Measurements from ENCODE around the gene PITPNM1. TPM values are rescaled to one million over a fixed set of nuclear protein-coding genes. Genes with fewer than 3 reads are reported as not detected.
A peak's percentile ranks its signal among the peaks of the same experiment; 100 is the strongest.
"Not testable (repeated sequence)": the region's sequence is repeated elsewhere in the genome, so short reads cannot be mapped to it uniquely, and the experiment has no call there.

PITPNM1 gene
- total and polyA plus RNA-seq, 2 experiments from 2014 or later, result 10.8 to 30.7 TPM

- no peak for DNase-seq
- no peaks in the 10 kb centered on the region for H3K9me2 ChIP-seq (ENCODE audit: insufficient read depth)
- no peaks in the 10 kb centered on the region for H3K9me3 ChIP-seq (ENCODE audit: low read depth)
- no peak overlapping the region for H2AFZ ChIP-seq
- H3K27me3 ChIP-seq (replicated peaks; ENCODE audit: insufficient read depth), result no peaks in the 10 kb centered on the region
- H4K20me1 ChIP-seq (ENCODE audit: insufficient read depth), result no peaks in the 10 kb centered on the region
- 90 to 93% methylated on average over 5 of the region's 5 CpGs for WGBS, 2 experiments (ENCODE audit: low coverage in 1 of 2, low lambda C conversion rate in 2 of 2, missing lambda C conversion rate in 2 of 2)
- no peak overlapping the region for H3K9ac ChIP-seq
- H3K36me3 ChIP-seq (ENCODE audit: low read depth), result no peaks in the 10 kb centered on the region
- no peak overlapping the region for H3K4me3 ChIP-seq
- H3K4me1 ChIP-seq (ENCODE audit: insufficient read depth), result peaks cover 4% of the 10 kb centered on the region; the same call in 1 of the 2 replicates
- no peaks in the 10 kb centered on the region for H3F3A ChIP-seq (ENCODE audit: insufficient read depth)
- H3K4me2 ChIP-seq (ENCODE audit: unreplicated experiment), result no peak overlapping the region
- H3K27ac ChIP-seq, result no peak overlapping the region
- H3K79me2 ChIP-seq (ENCODE audit: insufficient read depth), result peaks cover 23% of the 10 kb centered on the region; the same call in 1 of the 2 replicates
- TF ChIP-seq EZH2 (IDR thresholded peaks at IDR 0.05; ENCODE audit: insufficient read depth, poor library complexity, severe bottlenecking), result no peak
- no peak for TF ChIP-seq EZH2phosphoT487 (IDR thresholded peaks at IDR 0.05; ENCODE audit: insufficient read depth, low read depth)
- in situ Hi-C loops (cut with MboI), result no loop called here
Measured at GRCh38 chr11:67466367-67466766, 38.8 kb downstream of the PITPNM1 start.

GRCh38 chr11:67465530-67465929 lies 39.6 kb downstream of the PITPNM1 start:
- H3K9me2 ChIP-seq (ENCODE audit: insufficient read depth); in situ Hi-C loops (cut with MboI); H3K9ac ChIP-seq; H3K36me3 ChIP-seq (ENCODE audit: low read depth); H3K4me3 ChIP-seq; H3K4me1 ChIP-seq (ENCODE audit: insufficient read depth); H3K4me2 ChIP-seq (ENCODE audit: unreplicated experiment); H3K27ac ChIP-seq; H3K27me3 ChIP-seq (replicated peaks; ENCODE audit: insufficient read depth); H4K20me1 ChIP-seq (ENCODE audit: insufficient read depth); H3K9me3 ChIP-seq (ENCODE audit: low read depth); H2AFZ ChIP-seq; H3F3A ChIP-seq (ENCODE audit: insufficient read depth): not testable (repeated sequence)
- DNase-seq, result peak; percentile 37
- H3K79me2 ChIP-seq (ENCODE audit: insufficient read depth), result peaks cover 23% of the 10 kb centered on the region; the same call in 1 of the 2 replicates
- 47 to 72% methylated on average over 2 of the region's 2 CpGs for WGBS, 2 experiments (ENCODE audit: low coverage in 1 of 2, low lambda C conversion rate in 2 of 2, missing lambda C conversion rate in 2 of 2)

- DNase-seq, result no peak
- H3K79me2 ChIP-seq (ENCODE audit: insufficient read depth), result peaks cover 23% of the 10 kb centered on the region; the same call in 1 of the 2 replicates
- H3K9me2 ChIP-seq (ENCODE audit: insufficient read depth), result no peaks in the 10 kb centered on the region
- H3K27ac ChIP-seq, result no peak overlapping the region
- no peaks in the 10 kb centered on the region for H3K9me3 ChIP-seq (ENCODE audit: low read depth)
- WGBS, 2 experiments (ENCODE audit: low coverage in 1 of 2, low lambda C conversion rate in 2 of 2, missing lambda C conversion rate in 2 of 2), result 79 to 83% methylated on average over 3 of the region's 3 CpGs
- peak overlapping the region; percentile 77 for H2AFZ ChIP-seq
- peak overlapping the region; percentile 52 for H3K9ac ChIP-seq
- in situ Hi-C loops (cut with MboI), result no loop called here
- no peak for TF ChIP-seq EZH2phosphoT487 (IDR thresholded peaks at IDR 0.05; ENCODE audit: insufficient read depth, low read depth)
- TF ChIP-seq EZH2 (IDR thresholded peaks at IDR 0.05; ENCODE audit: insufficient read depth, poor library complexity, severe bottlenecking), result no peak
- no peaks in the 10 kb centered on the region for H3F3A ChIP-seq (ENCODE audit: insufficient read depth)
- peak overlapping the region; percentile 50 for H3K4me2 ChIP-seq (ENCODE audit: unreplicated experiment)
- H4K20me1 ChIP-seq (ENCODE audit: insufficient read depth), result no peaks in the 10 kb centered on the region
- H3K4me1 ChIP-seq (ENCODE audit: insufficient read depth), result peaks cover 4% of the 10 kb centered on the region; the same call in 1 of the 2 replicates
- H3K36me3 ChIP-seq (ENCODE audit: low read depth), result no peaks in the 10 kb centered on the region
- H3K4me3 ChIP-seq, result peak overlapping the region; percentile 70
- no peaks in the 10 kb centered on the region for H3K27me3 ChIP-seq (replicated peaks; ENCODE audit: insufficient read depth)
Measured at GRCh38 chr11:67465189-67465510, 40.0 kb downstream of the PITPNM1 start.

GRCh38 chr11:67464411-67465188 lies 40.6 kb downstream of the PITPNM1 start:
- 35 to 40% methylated on average over 42 to 54 of the region's 56 CpGs for WGBS, 2 experiments (ENCODE audit: low coverage in 1 of 2, low lambda C conversion rate in 2 of 2, missing lambda C conversion rate in 2 of 2)
- no peak overlapping the region for H3K27ac ChIP-seq
- no peaks in the 10 kb centered on the region for H3K9me3 ChIP-seq (ENCODE audit: low read depth)
- no peaks in the 10 kb centered on the region for H3K9me2 ChIP-seq (ENCODE audit: insufficient read depth)
- H3K27me3 ChIP-seq (replicated peaks; ENCODE audit: insufficient read depth), result no peaks in the 10 kb centered on the region
- H3K4me1 ChIP-seq (ENCODE audit: insufficient read depth), result peaks cover 1% of the 10 kb centered on the region; the same call in 1 of the 2 replicates
- peak overlapping the region; percentile 50 for H3K4me2 ChIP-seq (ENCODE audit: unreplicated experiment)
- no peaks in the 10 kb centered on the region for H4K20me1 ChIP-seq (ENCODE audit: insufficient read depth)
- no peaks in the 10 kb centered on the region for H3F3A ChIP-seq (ENCODE audit: insufficient read depth)
- H3K9ac ChIP-seq, result peak overlapping the region; percentile 52
- peaks cover 23% of the 10 kb centered on the region; the same call in 1 of the 2 replicates for H3K79me2 ChIP-seq (ENCODE audit: insufficient read depth)
- TF ChIP-seq EZH2phosphoT487 (IDR thresholded peaks at IDR 0.05; ENCODE audit: insufficient read depth, low read depth) (no peak), EZH2 (IDR thresholded peaks at IDR 0.05; ENCODE audit: insufficient read depth, poor library complexity, severe bottlenecking) (no peak)
- peak; percentile 79 for DNase-seq
- H3K36me3 ChIP-seq (ENCODE audit: low read depth), result no peaks in the 10 kb centered on the region
- peak overlapping the region; percentile 77 for H2AFZ ChIP-seq
- in situ Hi-C loops (cut with MboI), result no loop called here
- H3K4me3 ChIP-seq, result peak overlapping the region; percentile 70
